Suppressor macrophage treated with lipopolysaccharide for 4 hours (primary cell): ENCODE data around the gene SLC49A4.

ENCODE experiments used
- DNase-seq: peaks from one replicate; pipeline ENCODE4 v3.0.0-alpha.2; 2020

SLC49A4 gene

GRCh38 chr3:122912772-122913538 is 118.1 kb downstream of the SLC49A4 start:
- DNase-seq = no peak

GRCh38 chr3:122913539-122914100 is 118.8 kb downstream of the SLC49A4 start:
- no peak for DNase-seq

- DNase-seq = no peak
These were observed 120.6 kb downstream of the SLC49A4 start for GRCh38 chr3:122915300-122916055.

GRCh38 chr3:122916084-122916483 is 121.2 kb downstream of the SLC49A4 start:
- DNase-seq = no peak

- no peak for DNase-seq
These were observed 121.7 kb downstream of the SLC49A4 start for GRCh38 chr3:122916580-122916979.

- DNase-seq = no peak
These were observed 122.5 kb downstream of the SLC49A4 start for GRCh38 chr3:122917412-122917811.

- no peak for DNase-seq
These were observed 123.9 kb downstream of the SLC49A4 start for GRCh38 chr3:122918576-122919290.

- DNase-seq = no peak
These were observed 124.4 kb downstream of the SLC49A4 start for GRCh38 chr3:122919291-122919610.

- DNase-seq = no peak
These were observed 126.1 kb downstream of the SLC49A4 start for GRCh38 chr3:122920986-122921385.

- DNase-seq = no peak
These were observed 127.2 kb downstream of the SLC49A4 start for GRCh38 chr3:122921791-122922651.

GRCh38 chr3:122923611-122924010 is 128.7 kb downstream of the SLC49A4 start:
- no peak for DNase-seq

GRCh38 chr3:122924056-122924455 is 129.2 kb downstream of the SLC49A4 start:
- DNase-seq = no peak

GRCh38 chr3:122925756-122926155 is 130.9 kb downstream of the SLC49A4 start:
- no peak for DNase-seq

- DNase-seq = no peak
These were observed 131.5 kb downstream of the SLC49A4 start for GRCh38 chr3:122926322-122926721.

- no peak for DNase-seq
These were observed 131.9 kb downstream of the SLC49A4 start for GRCh38 chr3:122926811-122927210.

- no peak for DNase-seq
These were observed 132.9 kb downstream of the SLC49A4 start for GRCh38 chr3:122927726-122928125.

GRCh38 chr3:122928396-122929187 is 133.7 kb downstream of the SLC49A4 start:
- no peak for DNase-seq

- peak; percentile 48 for DNase-seq
These were observed 134.6 kb downstream of the SLC49A4 start for GRCh38 chr3:122929188-122930062.

- DNase-seq = no peak
These were observed 135.5 kb downstream of the SLC49A4 start for GRCh38 chr3:122930063-122930997.
